ENCODE data around the gene ANKRD10. TPM values are rescaled to one million over a fixed set of nuclear protein-coding genes. Genes with fewer than 3 reads are reported as not detected.
"Not testable (repeated sequence)": the region's sequence is repeated elsewhere in the genome, so short reads cannot be mapped to it uniquely, and the experiment has no call there.

ANKRD10 gene
- total RNA-seq, 4 donors from 2014 or later = 19.3 to 62.9 (median 29.4) TPM

DNA sequence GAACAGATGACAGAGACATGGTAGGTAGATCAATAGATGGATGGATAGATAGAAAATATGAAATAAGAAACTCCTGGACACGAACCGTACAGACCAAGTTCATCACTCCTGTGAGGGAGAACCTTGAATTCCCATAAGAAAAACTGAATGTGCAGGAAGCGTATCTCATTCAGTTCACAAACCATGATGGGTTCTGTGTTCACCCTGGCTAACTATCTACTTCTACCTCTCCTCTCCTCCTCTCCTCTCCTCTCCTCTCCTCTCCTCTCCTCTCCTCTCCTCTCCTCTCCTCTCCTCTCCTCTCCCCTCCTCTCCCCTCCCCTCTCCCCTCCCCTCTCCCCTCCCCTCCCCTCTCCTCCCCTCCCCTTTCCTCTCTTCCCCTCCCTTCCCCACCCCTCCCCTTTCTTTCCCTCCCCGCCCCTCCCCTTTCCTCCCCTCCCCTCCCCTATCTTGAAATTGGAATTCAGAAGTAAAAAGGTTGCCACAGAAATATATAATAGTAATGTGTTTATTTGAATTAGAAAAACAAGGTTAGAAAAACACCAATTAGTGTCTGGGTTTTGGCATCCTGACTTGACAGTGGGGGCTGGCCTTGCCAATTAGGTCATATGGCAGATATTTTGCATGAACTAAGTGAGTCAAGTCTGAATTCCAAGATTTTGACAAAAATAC, 75.9 kb downstream of the ANKRD10 start:
- H3K9me3 ChIP-seq = no peaks in the 10 kb centered on the region
- H3K4me3 ChIP-seq = no peak overlapping the region
- no peaks in the 10 kb centered on the region for H3K4me1 ChIP-seq
- TF ChIP-seq POLR2A (IDR thresholded peaks at IDR 0.05) = no peak
- TF ChIP-seq, protein P1, sequence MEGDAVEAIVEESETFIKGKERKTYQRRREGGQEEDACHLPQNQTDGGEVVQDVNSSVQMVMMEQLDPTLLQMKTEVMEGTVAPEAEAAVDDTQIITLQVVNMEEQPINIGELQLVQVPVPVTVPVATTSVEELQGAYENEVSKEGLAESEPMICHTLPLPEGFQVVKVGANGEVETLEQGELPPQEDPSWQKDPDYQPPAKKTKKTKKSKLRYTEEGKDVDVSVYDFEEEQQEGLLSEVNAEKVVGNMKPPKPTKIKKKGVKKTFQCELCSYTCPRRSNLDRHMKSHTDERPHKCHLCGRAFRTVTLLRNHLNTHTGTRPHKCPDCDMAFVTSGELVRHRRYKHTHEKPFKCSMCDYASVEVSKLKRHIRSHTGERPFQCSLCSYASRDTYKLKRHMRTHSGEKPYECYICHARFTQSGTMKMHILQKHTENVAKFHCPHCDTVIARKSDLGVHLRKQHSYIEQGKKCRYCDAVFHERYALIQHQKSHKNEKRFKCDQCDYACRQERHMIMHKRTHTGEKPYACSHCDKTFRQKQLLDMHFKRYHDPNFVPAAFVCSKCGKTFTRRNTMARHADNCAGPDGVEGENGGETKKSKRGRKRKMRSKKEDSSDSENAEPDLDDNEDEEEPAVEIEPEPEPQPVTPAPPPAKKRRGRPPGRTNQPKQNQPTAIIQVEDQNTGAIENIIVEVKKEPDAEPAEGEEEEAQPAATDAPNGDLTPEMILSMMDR (IDR thresholded peaks at IDR 0.05) = no peak
- H3K36me3 ChIP-seq = no peaks in the 10 kb centered on the region
- no peak overlapping the region for H3K27ac ChIP-seq
- peaks cover 0 to 23% (median 0%) of the 10 kb centered on the region in 4 donors for H3K27me3 ChIP-seq
- DNase-seq = no peak
- intact Hi-C loops (cut with DNase I) = no loop called here
- 85 to 92% methylated on average over 3 of the region's 4 CpGs for WGBS, 2 donors

DNA sequence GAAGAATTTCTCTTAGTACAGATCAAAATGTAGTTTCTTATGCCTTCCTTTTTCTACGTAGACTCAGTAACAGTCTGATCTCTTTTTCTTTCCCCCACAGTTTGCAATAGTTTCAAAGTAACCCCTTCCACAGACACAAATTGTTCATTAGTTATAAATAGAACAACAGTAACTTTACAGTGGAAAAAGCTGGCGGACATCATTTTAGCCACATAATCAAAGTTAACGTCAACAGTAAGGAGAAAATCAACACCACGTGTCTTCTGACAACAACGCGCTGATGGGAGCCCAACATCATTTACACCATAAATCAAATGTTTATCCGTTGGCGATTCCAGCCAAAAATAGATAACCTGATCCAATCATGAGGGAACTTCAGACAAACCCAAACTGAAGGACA, 76.8 kb downstream of the ANKRD10 start:
- H3K27ac ChIP-seq = no peak overlapping the region
- intact Hi-C loops (cut with DNase I) = no loop called here
- H3K4me1 ChIP-seq = no peaks in the 10 kb centered on the region
- no peak overlapping the region for H3K4me3 ChIP-seq
- no peaks in the 10 kb centered on the region for H3K9me3 ChIP-seq
- no peak for DNase-seq
- TF ChIP-seq POLR2A (IDR thresholded peaks at IDR 0.05) = no peak
- TF ChIP-seq, protein P1 (IDR thresholded peaks at IDR 0.05) = no peak
- H3K27me3 ChIP-seq = peaks cover 0 to 18% (median 0%) of the 10 kb centered on the region in 4 donors
- H3K36me3 ChIP-seq = no peaks in the 10 kb centered on the region
- 75 to 84% methylated on average over 8 of the region's 8 CpGs for WGBS, 2 donors

DNA sequence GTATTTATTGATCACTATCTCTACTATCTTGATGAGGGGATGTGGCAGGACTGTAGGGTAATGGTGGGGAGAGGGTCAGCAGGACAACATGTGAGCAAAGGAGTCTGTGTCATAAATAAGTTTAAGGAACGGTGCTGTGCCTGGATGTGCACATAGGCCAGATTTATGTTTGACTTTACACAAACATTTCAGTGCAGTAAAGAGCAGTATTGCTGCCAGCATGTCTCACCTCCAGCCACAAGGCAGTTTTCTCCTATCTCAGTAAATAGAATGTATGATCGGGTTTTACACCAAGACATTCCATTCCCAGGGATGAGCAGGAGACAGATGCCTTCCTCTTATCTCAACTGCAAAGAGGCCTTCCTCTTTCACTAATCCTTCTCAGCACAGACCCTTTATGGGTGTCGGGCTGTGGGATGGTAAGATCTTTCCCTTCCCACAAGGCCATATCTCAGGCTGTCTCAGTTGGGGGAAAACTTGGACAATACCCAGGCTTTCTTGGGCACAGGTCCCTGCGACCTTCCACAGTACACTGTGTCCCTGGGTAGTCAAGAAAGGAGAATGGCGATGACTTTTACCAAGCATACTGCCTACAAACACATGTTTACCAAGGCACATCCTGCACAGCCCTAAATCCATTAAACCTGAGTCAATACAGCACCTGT, 77.3 kb downstream of the ANKRD10 start:
- 69 to 72% methylated on average over 5 of the region's 5 CpGs for WGBS, 2 donors
- H3K4me3 ChIP-seq; H3K4me1 ChIP-seq; intact Hi-C loops (cut with DNase I); H3K9me3 ChIP-seq; H3K27ac ChIP-seq; DNase-seq; H3K36me3 ChIP-seq: not testable (repeated sequence)
- peaks cover 0 to 24% (median 0%) of the 10 kb centered on the region in 4 donors for H3K27me3 ChIP-seq

DNA sequence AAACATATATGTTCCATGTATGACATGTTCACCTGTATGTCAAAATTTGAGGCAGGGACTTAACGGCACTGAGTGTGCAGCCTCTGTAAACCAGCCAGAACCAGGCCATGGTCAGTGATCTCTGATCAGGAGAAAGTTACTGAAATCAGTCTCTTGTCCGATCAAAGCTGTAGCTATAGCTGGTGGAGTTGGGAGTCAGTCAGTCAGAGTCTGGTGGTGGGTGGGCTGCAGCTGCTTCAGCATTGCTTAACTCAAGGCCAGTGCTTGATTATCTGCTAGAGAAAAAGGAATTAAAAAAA, 78.3 kb downstream of the ANKRD10 start:
- H3K27ac ChIP-seq = no peak overlapping the region
- 69 to 71% methylated on average over 2 of the region's 2 CpGs for WGBS, 2 donors
- no peaks in the 10 kb centered on the region for H3K36me3 ChIP-seq
- intact Hi-C loops (cut with DNase I) = no loop called here
- TF ChIP-seq, protein P1 (IDR thresholded peaks at IDR 0.05) = no peak
- no peak for TF ChIP-seq POLR2A (IDR thresholded peaks at IDR 0.05)
- H3K4me1 ChIP-seq = no peaks in the 10 kb centered on the region
- no peaks in the 10 kb centered on the region for H3K9me3 ChIP-seq
- peaks cover 0 to 25% (median 0%) of the 10 kb centered on the region in 4 donors for H3K27me3 ChIP-seq
- H3K4me3 ChIP-seq = no peak overlapping the region
- DNase-seq = no peak

DNA sequence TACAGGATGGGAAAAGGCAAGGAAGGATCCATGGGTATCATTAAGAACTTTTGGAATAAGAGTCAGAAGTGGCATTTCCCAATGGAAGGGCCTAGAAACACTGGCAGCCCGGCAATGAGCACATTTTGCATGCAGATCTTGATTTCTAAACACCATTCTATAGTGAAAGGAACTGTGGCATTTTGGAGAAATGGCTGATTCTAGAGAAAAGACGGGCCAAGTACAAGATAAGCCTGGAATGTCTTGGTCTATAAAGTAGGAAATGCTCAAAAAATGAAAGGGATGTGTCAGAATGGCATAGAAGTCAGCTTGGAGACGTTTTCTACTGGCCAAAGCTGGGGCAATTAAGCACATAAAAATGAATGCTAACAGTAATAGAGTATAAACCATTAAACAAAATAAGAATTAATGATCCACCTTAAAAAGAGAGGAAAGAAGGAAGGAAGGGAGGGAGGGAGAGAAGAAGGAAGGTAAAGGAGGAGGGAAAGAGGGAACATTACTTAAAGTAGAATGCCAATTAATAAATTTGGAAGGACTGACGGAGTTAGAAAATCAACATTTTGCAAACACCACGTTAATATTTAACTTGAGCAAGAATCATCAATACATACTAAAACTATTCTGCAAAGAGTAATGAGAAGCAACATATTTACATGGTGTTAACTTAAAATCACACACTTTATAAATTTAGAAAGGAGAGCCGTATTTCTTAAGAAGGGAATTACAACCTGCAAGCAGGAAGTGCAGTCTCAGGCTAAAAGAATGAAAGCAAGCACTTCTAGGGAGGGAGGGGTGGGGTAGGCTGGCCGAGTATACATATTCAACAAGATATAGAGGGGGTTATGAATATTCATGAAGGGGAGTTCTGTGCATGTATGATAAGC, 78.9 kb downstream of the ANKRD10 start:
- intact Hi-C loops (cut with DNase I) = no loop called here
- H3K4me3 ChIP-seq = no peak overlapping the region
- H3K36me3 ChIP-seq = no peaks in the 10 kb centered on the region
- peaks cover 0 to 28% (median 0%) of the 10 kb centered on the region in 4 donors for H3K27me3 ChIP-seq
- H3K27ac ChIP-seq = no peak overlapping the region
- no peaks in the 10 kb centered on the region for H3K9me3 ChIP-seq
- TF ChIP-seq, protein P1 (IDR thresholded peaks at IDR 0.05) = no peak
- TF ChIP-seq POLR2A (IDR thresholded peaks at IDR 0.05) = no peak
- no peaks in the 10 kb centered on the region for H3K4me1 ChIP-seq
- DNase-seq = no peak
- WGBS, 2 donors = 53 to 56% methylated on average over 7 of the region's 7 CpGs
